Hematopoietic multipotent progenitor cell treated with erythropoietin and hydrocortisone succinate and interleukin-3 and kit ligand, for 6 days (in vitro differentiated cells): ENCODE measurements around the gene ATAD3C.
"Not testable (repeated sequence)": the region's sequence is repeated elsewhere in the genome, so short reads cannot be mapped to it uniquely, and the experiment has no call there.

ENCODE experiments used
- DNase-seq: peaks from one replicate; pipeline ENCODE4 v3.0.0-alpha.2; 2015

ATAD3C gene

GRCh38 chr1:1432274-1432950 lies 17.1 kb upstream of the ATAD3C start:
- no peak for DNase-seq

- no peak for DNase-seq
Observed at GRCh38 chr1:1432951-1433803, 16.3 kb upstream of the ATAD3C start.

- DNase-seq, result peak; percentile 34
Observed at GRCh38 chr1:1433804-1434130, 15.7 kb upstream of the ATAD3C start.

- peak; percentile 43 for DNase-seq
Observed at GRCh38 chr1:1434131-1434823, 15.2 kb upstream of the ATAD3C start.

- no peak for DNase-seq
Observed at GRCh38 chr1:1434824-1435105, 14.7 kb upstream of the ATAD3C start.

GRCh38 chr1:1435106-1435903 lies 14.2 kb upstream of the ATAD3C start, which contains the start of gene VWA1:
TSS of gene VWA1 (plus strand) at chr1:1435690. CDS start at chr1:1435749, 59 bp downstream.
- peak; percentile 72 for DNase-seq

GRCh38 chr1:1435911-1436629 lies 13.4 kb upstream of the ATAD3C start:
- no peak for DNase-seq

- DNase-seq, result no peak
Observed at GRCh38 chr1:1436630-1437032, 12.9 kb upstream of the ATAD3C start.

GRCh38 chr1:1437033-1437903 lies 12.2 kb upstream of the ATAD3C start:
- no peak for DNase-seq

GRCh38 chr1:1437904-1438376 lies 11.5 kb upstream of the ATAD3C start:
- no peak for DNase-seq

- DNase-seq, result no peak
Observed at GRCh38 chr1:1438531-1439381, 10.7 kb upstream of the ATAD3C start.

- DNase-seq, result no peak
Observed at GRCh38 chr1:1439546-1440261, 9.8 kb upstream of the ATAD3C start.

- DNase-seq, result no peak
Observed at GRCh38 chr1:1440262-1441001, 9.1 kb upstream of the ATAD3C start.

GRCh38 chr1:1441002-1441888 lies 8.2 kb upstream of the ATAD3C start:
- peak; percentile 76 for DNase-seq

- DNase-seq, result no peak
Observed at GRCh38 chr1:1442069-1442770, 7.3 kb upstream of the ATAD3C start.

GRCh38 chr1:1446631-1447030 lies 2.9 kb upstream of the ATAD3C start:
- not testable (repeated sequence) for DNase-seq

- not testable (repeated sequence) for DNase-seq
Observed at GRCh38 chr1:1450616-1451015, 1.1 kb downstream of the ATAD3C start.
